GM10248 (cell line): ENCODE data around the gene SLC44A3.

Experiments used
- CTCF ChIA-PET: fragments of 300-600 bp; sonication (Branson Sonifier 250); formaldehyde crosslinking; extraction: SDS; loops from one replicate; lab custom pipeline; 2021; ENCODE audit warnings: antibody characterized with exemption; lab: Yijun Ruan, JAX
- POLR2A ChIA-PET: fragments of 350-650 bp; sonication (Branson Sonifier 250); formaldehyde crosslinking; extraction: SDS; loops from one replicate; lab custom pipeline; 2020; ENCODE audit warnings: antibody characterized with exemption; lab: Yijun Ruan, JAX
- DNase-seq: peaks from one replicate; pipeline ENCODE4 v3.0.0; 2012; ENCODE audit errors: extremely low spot score
- TF ChIP-seq, protein P1 (sequence below): IDR thresholded peaks from 2 replicates; pipeline ENCODE4 v1.5.1; 2012; ENCODE audit warnings: mild to moderate bottlenecking, low read depth; ENCODE audit errors: extremely low read depth, missing control alignments, control extremely low read depth

SLC44A3 gene

GRCh38 chr1:94825936-94826335 is 5.8 kb downstream of the SLC44A3 start:
- POLR2A ChIA-PET, result no interaction called here
- DNase-seq, result no peak
- TF ChIP-seq, protein P1, sequence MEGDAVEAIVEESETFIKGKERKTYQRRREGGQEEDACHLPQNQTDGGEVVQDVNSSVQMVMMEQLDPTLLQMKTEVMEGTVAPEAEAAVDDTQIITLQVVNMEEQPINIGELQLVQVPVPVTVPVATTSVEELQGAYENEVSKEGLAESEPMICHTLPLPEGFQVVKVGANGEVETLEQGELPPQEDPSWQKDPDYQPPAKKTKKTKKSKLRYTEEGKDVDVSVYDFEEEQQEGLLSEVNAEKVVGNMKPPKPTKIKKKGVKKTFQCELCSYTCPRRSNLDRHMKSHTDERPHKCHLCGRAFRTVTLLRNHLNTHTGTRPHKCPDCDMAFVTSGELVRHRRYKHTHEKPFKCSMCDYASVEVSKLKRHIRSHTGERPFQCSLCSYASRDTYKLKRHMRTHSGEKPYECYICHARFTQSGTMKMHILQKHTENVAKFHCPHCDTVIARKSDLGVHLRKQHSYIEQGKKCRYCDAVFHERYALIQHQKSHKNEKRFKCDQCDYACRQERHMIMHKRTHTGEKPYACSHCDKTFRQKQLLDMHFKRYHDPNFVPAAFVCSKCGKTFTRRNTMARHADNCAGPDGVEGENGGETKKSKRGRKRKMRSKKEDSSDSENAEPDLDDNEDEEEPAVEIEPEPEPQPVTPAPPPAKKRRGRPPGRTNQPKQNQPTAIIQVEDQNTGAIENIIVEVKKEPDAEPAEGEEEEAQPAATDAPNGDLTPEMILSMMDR, result no peak
- CTCF ChIA-PET, result no interaction called here

DNA sequence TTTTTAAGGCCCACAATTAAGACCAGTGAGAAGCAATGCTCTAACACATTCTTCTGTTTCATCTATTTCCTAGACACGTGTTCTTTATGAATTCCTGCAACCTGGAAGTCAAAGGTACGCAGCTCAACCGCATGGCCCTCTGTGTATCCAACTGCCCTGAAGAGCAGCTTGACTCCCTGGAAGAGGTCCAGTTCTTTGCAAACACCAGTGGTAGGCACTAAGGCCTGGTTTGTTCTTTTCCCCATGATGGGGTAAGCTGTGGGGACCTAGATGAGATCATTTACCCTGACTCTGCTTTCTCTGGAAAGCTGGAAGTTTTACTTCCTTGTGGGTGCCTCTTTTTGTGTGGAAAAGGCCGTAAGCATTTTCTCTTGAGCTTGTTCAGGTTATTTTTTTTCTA is 7.3 kb downstream of the SLC44A3 start:
- ChIA-PET POLR2A (no interaction called here), CTCF (interaction anchor here (1.1 to 1.5 kb wide), 5 partner anchors 10 to 73 kb away, joined by 3 read pairs; no protein-coding TSS in a partner anchor)
- TF ChIP-seq, protein P1, result no peak
- DNase-seq, result no peak

GRCh38 chr1:94828251-94828650 is 8.1 kb downstream of the SLC44A3 start:
- CTCF ChIA-PET, result interaction anchor here (1.1 to 1.5 kb wide), 4 partner anchors 9 to 72 kb away, joined by 3 read pairs; no protein-coding TSS in a partner anchor

GRCh38 chr1:94831641-94832040 is 11.5 kb downstream of the SLC44A3 start:
- POLR2A ChIA-PET, result no interaction called here
- CTCF ChIA-PET, result interaction anchor here (1.0 to 1.4 kb wide), 4 partner anchors 13 to 792 kb away, joined by 3 to 4 read pairs (median 4); no protein-coding TSS in a partner anchor
- no peak for DNase-seq
- TF ChIP-seq, protein P1, result no peak

More at GRCh38 chr1:94828251-94828650, 8.1 kb downstream of the SLC44A3 start:
- DNase-seq, result no peak
- POLR2A ChIA-PET, result no interaction called here
- TF ChIP-seq, protein P1, result no peak

DNA sequence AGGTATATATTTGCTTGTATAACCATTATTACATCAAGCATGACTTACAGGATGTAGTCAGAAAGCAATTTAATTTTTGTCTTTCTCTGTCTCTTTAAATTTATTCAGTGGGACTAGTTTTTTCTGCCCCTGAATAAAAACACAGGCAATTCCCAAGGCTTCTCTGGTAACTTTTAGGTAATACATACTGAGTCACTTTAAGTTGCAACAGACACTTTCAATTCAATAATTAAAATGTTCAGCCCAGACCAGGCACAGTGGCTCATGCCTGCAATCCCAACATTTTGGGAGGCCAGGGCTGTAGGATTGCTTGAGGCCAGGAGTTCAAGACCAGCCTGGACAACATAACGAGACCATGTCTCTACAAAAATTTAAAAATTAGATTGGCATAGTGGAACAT is 12.3 kb downstream of the SLC44A3 start:
- TF ChIP-seq, protein P1, result no peak
- ChIA-PET POLR2A (no interaction called here), CTCF (interaction anchor here (1.2 to 2.2 kb wide), 3 partner anchors 22 to 211 kb away, joined by 4 to 11 read pairs (median 10); no protein-coding TSS in a partner anchor)
- DNase-seq, result no peak

DNA sequence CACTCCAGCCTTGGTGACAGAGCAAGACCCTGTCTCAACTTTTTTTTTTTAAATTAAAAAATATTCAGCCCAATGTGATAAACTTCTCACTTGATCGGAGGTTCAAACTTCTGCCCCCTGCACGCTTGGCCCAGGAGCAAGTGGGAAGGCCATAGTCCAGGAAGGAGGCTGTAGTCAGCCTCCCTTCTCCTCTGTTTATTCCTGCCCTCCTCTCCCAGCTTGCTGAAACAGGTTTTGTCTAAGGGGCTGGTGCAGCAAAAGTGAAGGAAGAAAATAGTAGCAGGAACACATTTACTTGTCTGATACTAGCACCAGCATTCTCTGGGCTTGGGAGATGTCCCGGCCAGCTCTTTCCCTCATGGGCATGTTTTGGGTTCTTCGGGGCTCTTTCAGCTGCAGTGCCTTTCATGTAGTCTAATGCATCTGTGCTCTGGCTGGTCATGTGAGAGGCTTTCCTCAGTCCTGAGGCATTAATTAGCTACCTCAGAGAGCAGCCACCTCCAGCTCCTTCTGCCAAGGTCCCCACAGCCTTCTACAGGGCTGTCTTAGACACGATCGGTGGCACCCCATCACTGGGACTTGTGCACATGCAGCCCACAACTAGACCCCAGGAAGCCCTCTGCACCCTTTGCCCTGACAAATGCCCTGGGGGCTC is 12.9 kb downstream of the SLC44A3 start:
- TF ChIP-seq, protein P1, result no peak
- ChIA-PET CTCF (interaction anchor here (0.6 to 2.2 kb wide), 6 partner anchors 8 to 210 kb away, joined by 3 to 11 read pairs (median 4); no protein-coding TSS in a partner anchor), POLR2A (no interaction called here)
- no peak for DNase-seq
